GM19438 (cell line): ENCODE results near the gene KIN.
"Not testable (repeated sequence)": the region's sequence is repeated elsewhere in the genome, so short reads cannot be mapped to it uniquely, and the experiment has no call there.

Source experiments
- ATAC-seq: cut with Tn5 transposase; IDR thresholded peaks from one replicate; pipeline ENCODE4 v1.9.1; 2021; ENCODE audit warnings: low read depth; ENCODE audit not compliant: unreplicated experiment

The KIN gene

GRCh38 chr10:7787857-7788638, at the start of gene KIN, which contains the start of gene ATP5F1C:
TSS of gene KIN (minus strand) at chr10:7787993. CDS start at chr10:7787933, 60 bp downstream.
TSS of gene ATP5F1C (plus strand) at chr10:7788177. CDS start at chr10:7788208, 31 bp downstream.
- ATAC-seq = peak; percentile 91

DNA sequence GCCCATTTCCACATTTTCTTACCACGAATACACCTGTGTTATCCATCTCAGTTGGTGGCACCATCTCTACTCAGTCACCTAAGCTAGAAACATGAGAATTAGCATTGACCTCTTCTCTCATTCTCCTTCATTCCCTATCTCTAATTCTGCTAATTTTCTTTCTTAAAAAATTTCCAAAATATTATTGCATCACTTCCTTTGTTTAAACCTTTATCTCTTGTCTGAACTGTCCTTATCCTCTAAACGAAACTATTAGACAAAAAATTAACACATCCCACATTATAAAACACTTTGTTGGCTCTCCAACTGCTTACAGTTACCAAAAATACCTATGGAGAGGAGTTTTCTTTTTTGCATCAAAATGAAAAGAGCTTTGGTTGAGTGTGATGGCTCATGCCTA, 48.8 kb upstream of the KIN start:
- no peak for ATAC-seq

DNA sequence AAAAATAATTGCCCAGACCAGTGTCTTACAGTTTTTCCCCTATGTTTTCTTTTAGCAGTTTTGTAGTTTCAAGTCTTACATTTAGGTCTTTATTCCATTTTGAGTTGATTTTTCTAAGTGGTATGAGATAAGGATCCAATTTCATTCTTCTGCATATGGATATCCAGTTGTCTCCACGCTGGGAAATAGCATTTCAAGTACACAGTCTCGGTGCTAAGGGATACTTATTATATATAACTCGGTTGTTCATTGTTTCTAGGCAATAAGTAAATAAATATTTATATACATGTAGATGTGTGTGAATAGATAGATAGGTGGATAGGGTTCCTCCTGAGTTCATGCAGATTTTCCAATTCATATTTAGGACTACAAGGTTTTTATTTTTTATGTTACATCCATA, 46.5 kb upstream of the KIN start:
- ATAC-seq = no peak

DNA sequence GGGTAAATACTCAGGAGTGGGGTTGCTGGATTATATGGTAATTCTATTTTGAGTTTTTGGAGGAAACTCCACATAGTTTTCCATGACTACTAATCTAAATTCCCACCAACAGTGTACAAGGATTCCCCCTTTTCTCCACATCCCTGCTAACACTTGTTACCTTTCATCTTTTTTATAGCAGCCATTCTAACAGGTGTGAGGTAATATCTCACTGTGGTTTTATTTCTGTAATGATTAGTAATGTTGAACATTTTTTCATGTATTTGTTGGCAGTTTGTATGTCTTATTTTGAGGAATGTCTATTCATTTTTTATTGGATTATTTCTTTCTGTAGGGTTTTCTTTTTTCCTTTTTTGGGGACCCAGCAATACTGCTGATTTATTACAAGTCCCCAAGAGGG, 45.4 kb upstream of the KIN start:
- no peak for ATAC-seq

DNA sequence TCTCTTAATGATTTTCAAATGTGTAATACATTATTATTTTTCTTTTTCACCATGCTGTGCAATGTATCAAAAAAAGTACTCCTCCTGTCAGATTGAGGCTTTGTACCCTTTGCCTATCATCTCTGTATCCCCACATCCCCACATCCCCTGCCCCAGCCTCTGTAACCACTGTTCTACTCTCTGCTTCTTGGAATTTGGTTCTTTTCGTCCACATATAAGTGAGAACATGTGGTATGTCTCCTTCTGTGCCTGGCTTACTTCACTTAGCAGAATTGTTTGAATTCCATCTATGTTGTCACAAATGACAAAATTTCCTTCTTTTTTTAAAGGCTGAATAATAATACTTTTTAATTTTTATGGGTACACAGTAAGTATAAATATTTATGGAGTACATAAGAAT, 44.3 kb upstream of the KIN start:
- no peak for ATAC-seq

DNA sequence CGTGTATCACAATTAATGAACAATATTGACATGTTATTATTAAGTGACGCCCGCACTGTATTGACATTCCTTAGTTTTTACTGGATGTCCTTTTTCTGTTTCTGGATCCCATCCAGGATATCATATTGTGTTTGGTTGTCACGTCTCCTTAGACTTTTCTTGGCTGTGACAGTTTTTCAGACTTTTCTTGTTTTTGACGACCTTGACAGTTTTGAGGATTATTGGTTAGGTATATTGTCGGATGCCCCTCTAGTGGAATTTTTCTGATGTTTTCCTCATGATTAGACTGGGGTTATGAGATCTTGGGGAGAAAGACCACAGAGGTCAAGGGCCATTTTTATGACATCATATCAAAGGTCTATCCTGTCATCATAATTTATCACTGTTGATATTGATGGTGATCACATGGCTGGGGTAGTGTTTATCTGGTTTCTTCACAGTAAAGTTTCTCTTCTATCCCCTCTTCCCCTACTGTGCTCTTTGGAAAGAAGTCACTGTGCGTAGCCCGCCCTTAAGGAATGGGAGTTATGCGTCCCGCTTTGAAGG, 41.6 kb upstream of the KIN start:
- ATAC-seq = no peak

DNA sequence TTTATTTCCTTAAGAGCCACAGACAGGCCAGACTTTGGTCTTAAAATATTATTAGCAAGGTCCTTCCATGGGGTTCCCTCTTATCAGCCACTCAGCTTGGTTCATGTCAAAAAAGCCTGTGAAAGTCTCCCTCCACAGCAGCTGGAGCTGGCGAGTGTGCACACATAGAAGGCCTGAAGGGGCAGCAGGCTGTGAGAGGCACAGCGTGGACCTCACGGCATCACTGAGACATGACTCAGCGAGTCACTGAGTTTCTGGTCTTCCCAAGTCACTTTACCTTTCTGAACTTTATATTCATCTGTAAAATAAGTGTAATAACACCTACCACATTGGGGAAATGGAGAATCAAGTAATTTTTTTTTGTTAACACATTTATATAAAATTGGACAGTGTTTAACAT, 39.2 kb upstream of the KIN start:
- no peak for ATAC-seq

GRCh38 chr10:7824251-7824650, 36.5 kb upstream of the KIN start:
- no peak for ATAC-seq

DNA sequence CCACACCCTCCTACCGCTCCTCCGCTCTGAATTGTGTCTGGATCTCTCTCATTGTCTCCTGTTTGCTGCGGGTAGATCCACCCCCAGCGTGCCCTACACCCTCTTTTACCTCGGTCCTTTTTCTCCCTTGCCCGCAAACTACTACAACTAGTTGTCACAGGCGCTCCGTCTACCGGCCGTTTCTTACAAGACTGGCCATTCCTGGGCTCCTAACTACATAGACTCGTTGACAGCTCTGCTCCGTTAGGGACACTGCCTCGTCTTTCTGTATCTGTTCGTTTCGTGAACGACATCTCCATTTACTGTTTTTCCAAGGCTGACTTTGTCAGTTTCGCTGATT, 31.3 kb upstream of the KIN start:
- ATAC-seq = peak; percentile 52

DNA sequence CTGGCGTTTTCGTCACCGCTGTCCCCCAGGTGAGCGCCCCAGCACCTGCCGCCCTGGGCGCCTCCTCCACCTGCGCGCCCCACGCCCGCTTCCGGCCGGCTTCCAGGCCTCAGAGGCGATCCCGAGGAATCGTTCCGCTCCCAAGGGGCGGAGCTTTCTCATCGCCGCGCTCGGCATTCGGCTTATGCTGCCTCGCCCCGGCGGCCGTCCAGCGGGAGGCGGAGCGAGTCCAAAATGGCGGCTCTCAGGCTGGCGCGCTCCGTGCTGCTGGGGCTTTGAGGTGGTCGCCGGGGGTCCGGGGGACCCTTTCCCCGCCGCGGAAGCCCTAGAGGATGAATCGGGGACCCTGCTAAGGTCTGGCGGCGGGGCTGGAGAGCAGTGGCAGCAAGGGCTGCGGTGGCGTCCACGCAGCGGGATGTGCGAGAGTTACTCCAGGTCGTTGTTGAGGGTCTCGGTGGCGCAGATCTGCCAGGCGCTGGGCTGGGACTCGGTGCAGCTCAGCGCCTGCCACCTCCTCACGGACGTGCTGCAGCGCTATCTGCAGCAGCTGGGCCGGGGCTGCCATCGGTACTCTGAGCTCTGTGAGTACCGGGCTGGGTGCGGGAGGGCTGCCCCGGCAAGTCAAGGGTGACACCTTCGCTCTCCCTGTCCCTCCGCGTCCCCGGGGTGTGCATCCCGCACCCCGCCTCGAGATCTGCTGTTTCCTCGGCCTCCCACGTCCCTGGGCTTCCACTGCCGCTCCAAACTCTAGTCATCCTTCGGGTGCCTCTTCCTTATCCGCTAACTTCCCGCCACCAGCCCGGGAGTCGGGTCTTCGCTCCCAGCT, 30.7 kb upstream of the KIN start, which contains the start of gene TAF3:
Gene TAF3 (plus strand): TSS at position 211 of the 826 bp plus-strand sequence. CDS start 205 bp downstream, at position 416.
- peak; percentile 85 for ATAC-seq

DNA sequence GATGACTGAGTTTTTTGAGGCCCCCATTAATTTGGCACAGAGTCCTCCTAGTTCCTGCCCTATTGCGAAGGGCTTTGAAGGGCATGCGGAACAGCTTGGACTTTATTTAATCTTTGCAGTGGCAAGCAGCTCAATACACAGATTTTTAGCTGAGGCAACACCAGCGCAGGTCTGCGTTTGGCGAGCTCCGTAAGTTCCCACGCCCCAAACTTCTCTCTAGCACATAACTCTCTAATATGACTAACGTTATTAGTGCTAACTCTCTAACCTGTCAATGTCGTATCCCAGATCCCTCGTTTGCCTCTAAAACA, 30.1 kb upstream of the KIN start:
- no peak for ATAC-seq

DNA sequence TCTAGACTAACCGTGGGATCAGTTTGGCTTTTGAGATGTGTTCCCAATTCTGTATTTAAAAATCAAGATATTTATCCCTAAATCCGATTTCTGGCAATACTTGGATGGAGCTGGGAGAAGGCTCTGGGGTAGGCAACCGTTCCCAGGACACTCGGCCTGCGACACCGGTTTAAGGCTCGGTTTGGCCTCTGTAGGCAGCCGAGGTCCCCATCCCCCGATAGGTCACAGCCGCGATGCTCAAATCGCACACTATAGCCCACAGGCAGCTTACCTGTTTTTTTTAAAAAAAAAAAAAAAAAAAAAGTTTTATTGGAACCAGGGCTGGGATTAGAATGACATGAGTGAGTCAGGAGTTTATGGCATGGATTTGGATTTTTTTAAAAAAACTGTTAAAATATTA, 29.8 kb upstream of the KIN start:
- no peak for ATAC-seq

DNA sequence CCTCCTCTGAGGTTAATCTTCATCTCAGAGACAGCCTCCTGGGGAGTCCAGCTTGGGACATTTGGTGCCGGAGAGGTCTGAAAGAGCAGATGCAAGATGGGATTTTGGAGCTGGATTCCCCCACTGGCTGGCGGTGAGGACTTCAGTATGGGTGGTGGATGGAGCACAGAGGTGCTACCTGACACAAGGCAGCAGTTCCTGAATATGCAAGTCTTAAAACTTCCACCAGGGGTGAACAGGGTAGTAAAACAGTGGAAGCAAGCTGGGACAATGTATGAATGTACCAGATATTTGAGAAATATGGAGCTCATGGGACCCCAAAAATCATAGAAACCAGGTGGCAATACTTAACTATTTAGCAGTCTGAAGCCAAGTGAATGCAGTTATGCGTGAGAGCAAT, 25.7 kb upstream of the KIN start:
- ATAC-seq = no peak

GRCh38 chr10:7811743-7812142, 23.9 kb upstream of the KIN start:
- ATAC-seq = not testable (repeated sequence)

GRCh38 chr10:7811000-7811399, 23.2 kb upstream of the KIN start:
- ATAC-seq = no peak

DNA sequence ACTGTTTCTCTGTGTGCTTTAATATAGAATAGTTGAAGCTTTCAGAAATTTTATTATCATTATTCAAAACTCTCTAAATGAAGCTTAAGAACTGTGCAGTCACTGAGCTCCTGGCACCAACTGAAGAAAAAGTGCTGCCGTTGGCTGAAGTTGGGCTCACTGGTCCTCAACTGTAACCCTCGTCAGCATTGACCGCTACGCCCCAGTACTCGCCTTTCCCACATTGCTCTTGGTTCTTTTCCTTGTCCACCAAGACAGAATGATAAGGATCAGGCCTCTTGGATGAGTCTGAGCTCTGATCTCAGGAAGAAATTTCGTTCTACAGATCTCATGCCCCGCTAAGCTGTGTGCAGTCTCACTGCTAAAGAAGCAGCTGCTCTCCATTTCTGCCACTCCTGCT, 22.6 kb upstream of the KIN start:
- ATAC-seq = no peak

DNA sequence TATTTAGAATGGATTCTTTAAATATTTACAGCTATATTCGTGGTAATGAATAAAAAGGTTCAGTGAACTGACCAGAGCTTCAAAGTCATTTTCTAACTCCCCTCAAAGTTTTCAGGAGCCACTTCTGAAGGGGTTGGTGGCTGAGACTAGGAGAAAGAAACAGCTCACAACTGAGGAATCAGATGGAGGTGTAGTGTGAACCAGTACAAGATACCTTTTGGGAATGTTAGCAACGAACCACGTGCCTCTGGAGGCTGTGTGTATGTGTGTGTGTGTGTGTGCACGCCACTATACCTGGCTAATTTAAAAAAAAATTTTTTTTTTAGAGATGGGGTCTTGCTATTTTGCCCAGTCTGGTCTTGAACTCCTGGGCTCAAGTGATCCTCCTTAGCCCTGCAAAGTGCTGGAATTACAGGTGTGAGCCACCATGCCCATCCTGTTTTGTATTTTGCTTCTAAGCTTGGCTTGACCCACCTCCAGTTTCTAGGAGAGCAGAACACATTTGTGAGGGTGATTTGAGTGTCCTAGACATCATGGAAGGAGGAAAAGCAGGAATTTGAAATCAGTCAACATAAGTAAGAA, 21.0 kb upstream of the KIN start:
- ATAC-seq = no peak

DNA sequence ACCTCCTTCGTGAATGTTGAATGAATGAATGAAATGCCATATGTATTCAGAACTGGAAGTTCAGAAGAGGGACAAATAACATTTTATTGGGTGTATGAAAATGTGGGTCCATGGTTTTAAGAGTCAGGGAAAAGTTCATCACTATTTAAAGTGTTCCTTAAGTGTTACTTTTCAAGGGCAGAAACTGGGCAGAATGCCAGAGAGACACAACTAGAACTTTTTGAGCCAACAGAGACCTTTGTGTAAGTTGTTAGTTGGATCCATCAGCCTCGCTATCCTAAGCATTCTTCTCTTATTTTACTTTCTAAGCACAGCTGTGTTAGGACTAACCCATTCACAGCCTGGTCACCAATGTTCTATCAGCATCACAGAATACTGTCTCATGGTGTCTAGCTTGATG, 16.9 kb upstream of the KIN start:
- ATAC-seq = no peak

DNA sequence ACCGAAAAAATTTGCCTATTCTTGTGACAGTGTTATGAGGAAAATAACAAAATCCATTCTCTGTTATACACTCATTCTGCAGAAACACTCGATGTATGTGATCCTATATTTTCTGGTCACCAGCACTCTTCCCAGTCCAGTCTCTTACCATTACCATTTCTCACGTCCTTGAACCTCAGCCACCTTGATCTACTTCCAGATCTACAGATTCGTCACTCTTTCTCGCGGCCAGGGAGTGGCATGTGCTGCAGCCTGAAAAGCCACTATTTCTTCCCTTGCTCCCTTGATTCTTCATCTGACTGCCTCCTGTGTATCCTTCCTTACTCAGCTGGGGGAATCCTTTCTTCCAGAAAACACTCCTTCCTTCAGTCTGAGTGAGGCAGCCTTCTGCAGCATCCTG, 16.4 kb upstream of the KIN start:
- ATAC-seq = no peak

DNA sequence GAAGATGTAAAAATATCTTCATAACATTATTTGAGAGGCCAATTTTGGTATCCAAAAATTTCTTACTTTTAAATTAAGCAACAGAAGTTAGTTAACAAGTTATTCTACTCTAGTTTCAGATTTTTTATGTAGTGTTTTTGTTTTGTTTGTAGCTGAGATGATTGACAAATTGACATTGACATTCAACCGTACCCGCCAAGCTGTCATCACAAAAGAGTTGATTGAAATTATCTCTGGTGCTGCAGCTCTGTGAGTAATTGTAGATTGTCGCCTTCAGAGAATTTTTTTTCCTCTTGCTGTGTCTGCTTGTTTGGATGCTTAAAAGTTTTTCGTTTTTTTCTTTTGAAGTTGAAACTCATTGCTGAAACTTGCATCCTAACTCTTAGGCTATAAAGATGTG, 14.8 kb upstream of the KIN start:
- ATAC-seq = no peak

GRCh38 chr10:7797582-7797981, 9.8 kb upstream of the KIN start:
- ATAC-seq = no peak
